B cell (primary cell): ENCODE results near the gene ZNF692. TPM values are rescaled to one million over a fixed set of nuclear protein-coding genes. Genes with fewer than 3 reads are reported as not detected.

Experiments used
- ATAC-seq: fragments of 200-7000 bp; cut with Tn5 transposase; one replicate; pipeline ENCODE4 v1.10.0; 2021; ENCODE audit warnings: low read depth, mild to moderate bottlenecking, moderate number of reproducible peaks, moderate library complexity
- CTCF ChIA-PET: fragments of 350-600 bp; sonication (Branson Sonifier 250); formaldehyde crosslinking; loops from one replicate; lab custom pipeline; 2021; ENCODE audit warnings: antibody characterized with exemption, inconsistent platforms; lab: Charles Lee
- POLR2A ChIA-PET: fragments of 350-600 bp; sonication (Branson Sonifier 250); formaldehyde crosslinking; loops from one replicate; lab custom pipeline; 2021; ENCODE audit warnings: antibody characterized with exemption; lab: Charles Lee
- DNase-seq: peaks from one replicate; pipeline ENCODE4 v3.0.0; 2013
- H2AFZ ChIP-seq: 2 replicates; pipeline ENCODE4 v1.6.1; 2012; ENCODE audit warnings: mild to moderate bottlenecking, low read depth, low read length; ENCODE audit not compliant: insufficient read depth, poor library complexity, severe bottlenecking
- H3K27ac ChIP-seq, 2 donors: 1 replicate in 1 of 2; 2 replicates in 1 of 2; pipeline ENCODE4 v1.5.1; 2012 to 2013; ENCODE audit warnings: low read length in 2 of 2, mild to moderate bottlenecking in 2 of 2, moderate library complexity in 1 of 2
- H3K27me3 ChIP-seq, 4 experiments: fragments of 200-600 bp in 1 of 4; sonication (generic) in 1 of 4; replicated peaks in 1 of 4; 1 replicate in 2 of 4; 2 replicates in 2 of 4; pipeline versions ENCODE4 v1.6.1 to v1.7.0; 2013 to 2016; ENCODE audit warnings: low read length in 3 of 4, mild to moderate bottlenecking in 2 of 4, mixed read lengths in 1 of 4, moderate library complexity in 1 of 4; ENCODE audit not compliant: insufficient read depth in 4 of 4, control insufficient read depth in 3 of 4; ENCODE audit errors: control extremely low read depth in 1 of 4
- H3K36me3 ChIP-seq, 2 experiments: replicated peaks in 1 of 2; 1 replicate in 1 of 2; 2 replicates in 1 of 2; pipeline versions ENCODE4 v1.6.1 to v1.7.1; 2013; ENCODE audit warnings: low read length in 1 of 2; ENCODE audit not compliant: insufficient read depth in 2 of 2, control insufficient read depth in 1 of 2; ENCODE audit errors: control extremely low read depth in 1 of 2, extremely low read depth in 1 of 2
- H3K4me1 ChIP-seq, 2 donors: fragments of 200-600 bp in 1 of 2; sonication (generic) in 1 of 2; 1 replicate in 1 of 2; 2 replicates in 1 of 2; pipeline versions ENCODE4 v1.5.1 to v1.6.1; 2013 to 2017; ENCODE audit warnings: low read length in 2 of 2; ENCODE audit not compliant: control insufficient read depth in 2 of 2, insufficient read depth in 2 of 2
- H3K4me2 ChIP-seq: replicated peaks from 2 replicates; pipeline ENCODE3; 2012; ENCODE audit warnings: mild to moderate bottlenecking, low read depth, low read length; ENCODE audit not compliant: poor library complexity, severe bottlenecking
- H3K4me3 ChIP-seq, 5 experiments: fragments of 200-600 bp in 1 of 5; sonication (generic) in 1 of 5; 1 replicate in 3 of 5; 2 replicates in 2 of 5; pipeline versions ENCODE4 v1.5.1 to v1.7.0; 2011 to 2016; ENCODE audit warnings: low read length in 4 of 5, mild to moderate bottlenecking in 4 of 5, low read depth in 2 of 5, control low read depth in 1 of 5, moderate library complexity in 1 of 5; ENCODE audit not compliant: insufficient read depth in 1 of 5; ENCODE audit errors: control extremely low read depth in 1 of 5, extremely low read depth in 1 of 5
- H3K79me2 ChIP-seq: fragments of 200-600 bp; sonication (generic); one replicate; pipeline ENCODE4 v1.6.0; 2016; ENCODE audit warnings: low read length; ENCODE audit not compliant: control insufficient read depth, insufficient read depth
- H3K9ac ChIP-seq: fragments of 200-600 bp; sonication (generic); 2 replicates; pipeline ENCODE4 v1.6.1; 2017; ENCODE audit warnings: mild to moderate bottlenecking, low read length, moderate library complexity
- H3K9me3 ChIP-seq, 3 donors: one replicate each; pipeline versions ENCODE4 v1.6.1 to v1.7.1; 2013; ENCODE audit warnings: low read length in 2 of 3; ENCODE audit not compliant: control insufficient read depth in 2 of 3, insufficient read depth in 1 of 3; ENCODE audit errors: control extremely low read depth in 1 of 3
- H4K20me1 ChIP-seq: 2 replicates; pipeline ENCODE4 v1.6.0; 2012; ENCODE audit warnings: mild to moderate bottlenecking, low read length; ENCODE audit not compliant: insufficient read depth, control insufficient read depth, poor library complexity, severe bottlenecking
- H3K27ac Mint-ChIP-seq: one replicate; pipeline ENCODE4 v1.8.0; 2021; ENCODE audit warnings: mixed read lengths
- H3K27me3 Mint-ChIP-seq: one replicate; pipeline ENCODE4 v1.8.0; 2021; ENCODE audit warnings: mixed read lengths
- H3K4me1 Mint-ChIP-seq: one replicate; pipeline ENCODE4 v1.8.0; 2021; ENCODE audit warnings: mixed read lengths
- H3K4me3 Mint-ChIP-seq: one replicate; pipeline ENCODE4 v1.8.0; 2021; ENCODE audit warnings: mixed read lengths
- H3K9me3 Mint-ChIP-seq: one replicate; pipeline ENCODE4 v1.8.0; 2022; ENCODE audit warnings: mixed read lengths; ENCODE audit not compliant: insufficient read depth
- CTCF ChIP-seq: fragments of 200-600 bp; IDR thresholded peaks from one replicate; pipeline ENCODE4 v1.8.0; 2022; ENCODE audit warnings: antibody characterized with exemption, mild to moderate bottlenecking
- EZH2 ChIP-seq: IDR thresholded peaks from 2 replicates; pipeline ENCODE4 v1.6.1; 2012; ENCODE audit warnings: borderline replicate concordance, low read depth, mild to moderate bottlenecking, moderate library complexity, low read length; ENCODE audit not compliant: insufficient read depth, poor library complexity, severe bottlenecking
- WGBS: methylation state at CpG from one replicate; pipeline ENCODE4 v1.1.5; 2013; ENCODE audit warnings: missing lambda C conversion rate; ENCODE audit not compliant: insufficient coverage; 5-methylcytosine and 5-hydroxymethylcytosine counted together
- intact Hi-C: fragments of 100-400 bp; cut with micrococcal nuclease; formaldehyde crosslinking; loops from one replicate; pipeline ENCODE4 v1.10.0; 2022
- polyA plus RNA-seq: library from polyadenylated mRNA; depleted of rRNA; stranded (reverse); fragments of >200 nt; gene quantifications from 2 replicates; pipeline ENCODE4 v1.2.3, GENCODE V29; 2012
- total RNA-seq, 2 donors: library from RNA; stranded (reverse); fragments of 120-200 nt in 1 of 2; gene quantifications; 1 replicate in 1 of 2; 2 replicates in 1 of 2; pipeline versions ENCODE4 v1.2.3 to v1.2.4, GENCODE V29; 2013 to 2022

ZNF692 gene
- total and polyA plus RNA-seq, 2 donors (not counting 1 experiment from before 2014, with no cell fraction given) = 56.9 to 157 TPM

DNA sequence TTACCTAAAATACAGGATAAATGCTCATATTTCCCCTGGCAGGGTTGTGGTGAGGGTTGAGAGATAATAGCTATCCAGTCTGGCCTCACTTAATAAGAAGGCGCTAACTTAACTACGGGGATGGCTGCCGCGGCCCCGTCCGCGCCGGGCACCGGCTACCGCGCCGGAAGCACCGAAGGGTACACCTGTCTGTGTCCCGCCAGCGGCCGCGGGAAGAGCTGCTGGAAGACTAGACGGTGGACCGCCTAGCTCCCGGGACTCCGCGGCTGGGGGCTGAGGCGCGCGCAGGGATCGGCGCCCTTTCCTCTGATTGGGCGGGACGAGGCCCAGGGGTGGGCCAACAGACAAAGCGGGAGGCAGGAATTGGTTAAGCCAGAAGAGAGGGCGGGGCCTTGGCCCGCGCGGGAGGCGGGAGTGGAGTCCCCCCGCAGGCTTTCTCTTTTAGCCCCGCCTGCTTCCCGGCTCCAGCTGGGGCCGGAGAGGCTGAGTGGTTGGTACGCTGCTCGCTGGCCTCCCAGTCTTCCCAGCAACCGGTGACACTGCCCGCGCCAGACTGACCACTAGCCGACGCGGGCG lies 21.0 kb downstream of the ZNF692 start, which contains the start of gene ZNF672:
TSS of gene ZNF672 (plus strand) at position 444 of the 576 bp plus-strand sequence. CDS start 9,051 bp downstream, outside the sequence.
- no peak within 1 kb of the TSS for H3K27ac Mint-ChIP-seq
- H3K27me3 Mint-ChIP-seq = no peaks in the 10 kb centered on the region
- no peaks in the 10 kb centered on the region for H3K9me3 ChIP-seq
- CTCF ChIA-PET = interaction anchor here (0.6 to 4.0 kb wide), 9 partner anchors 11 to 215 kb away, joined by 3 to 64 read pairs (median 8); partner anchors contain the start of genes SH3BP5L and ZNF692
- peak within 1 kb of the TSS; percentile 65 to 94 (median 92) for H3K4me3 ChIP-seq
- H4K20me1 ChIP-seq = peaks cover 18% of the 10 kb centered on the region
- peak within 1 kb of the TSS; percentile 97 to 99 for H3K27ac ChIP-seq
- POLR2A ChIA-PET = interaction anchor here (1.0 to 4.0 kb wide), 8 partner anchors 12 to 68 kb away, joined by 3 to 88 read pairs (median 4); partner anchors contain the start of genes PGBD2, SH3BP5L and ZNF692
- peaks cover 0 to 12% of the 10 kb centered on the region in 2 experiments for H3K36me3 ChIP-seq
- no peak within 1 kb of the TSS for H3K4me3 Mint-ChIP-seq
- WGBS = under 1% methylated on average over 45 of the region's 48 CpGs
- peak within 1 kb of the TSS; percentile 93 for H3K4me2 ChIP-seq
- peak; percentile 82 for ATAC-seq
- peaks cover 54% of the 10 kb centered on the region for H3K79me2 ChIP-seq
- intact Hi-C loops = loop anchor here (1.0 to 5.0 kb wide), 5 partner anchors 12 to 1906 kb away; partner anchors contain the start of genes AHCTF1 and PGBD2
- peak within 1 kb of the TSS; percentile 94 for H3K9ac ChIP-seq
- peak; percentile 94 for DNase-seq
- H3K9me3 Mint-ChIP-seq = no peaks in the 10 kb centered on the region
- peak within 1 kb of the TSS; percentile 88 for H2AFZ ChIP-seq
- H3K4me1 ChIP-seq = peaks cover 42 to 47% of the 10 kb centered on the region in 2 donors
- no peaks in the 10 kb centered on the region for H3K27me3 ChIP-seq
- TF ChIP-seq CTCF (no peak), EZH2 (no peak)
- peaks cover 36% of the 10 kb centered on the region for H3K4me1 Mint-ChIP-seq
